ENCODE measurements around the gene WDR26. TPM values are rescaled to one million over a fixed set of nuclear protein-coding genes. Genes with fewer than 3 reads are reported as not detected.
A peak's percentile ranks its signal among the peaks of the same experiment; 100 is the strongest.

WDR26 gene
- total RNA-seq, 4 donors from 2014 or later, result 61.5 to 78.7 (median 71.9) TPM

DNA sequence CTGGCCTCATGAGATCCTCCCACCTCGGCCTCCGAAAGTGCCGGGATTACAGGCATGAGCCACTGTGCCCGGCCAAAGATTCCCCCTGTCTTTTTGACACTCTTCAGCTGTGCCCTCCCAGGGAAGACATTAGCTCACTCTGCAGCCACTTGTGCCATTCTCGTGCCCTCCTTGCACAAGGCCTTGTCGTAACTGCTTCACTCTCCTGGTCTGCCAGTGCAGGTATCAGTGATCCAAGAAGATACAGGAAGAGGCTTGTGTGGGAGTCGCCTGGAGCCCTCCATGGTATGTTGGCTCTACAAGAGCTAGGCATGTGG lies 22.0 kb upstream of the WDR26 start:
- H3K36me3 ChIP-seq, result no peaks in the 10 kb centered on the region
- no peak for DNase-seq (ENCODE audit: low spot score in 2 of 2)
- TF ChIP-seq, protein P1, sequence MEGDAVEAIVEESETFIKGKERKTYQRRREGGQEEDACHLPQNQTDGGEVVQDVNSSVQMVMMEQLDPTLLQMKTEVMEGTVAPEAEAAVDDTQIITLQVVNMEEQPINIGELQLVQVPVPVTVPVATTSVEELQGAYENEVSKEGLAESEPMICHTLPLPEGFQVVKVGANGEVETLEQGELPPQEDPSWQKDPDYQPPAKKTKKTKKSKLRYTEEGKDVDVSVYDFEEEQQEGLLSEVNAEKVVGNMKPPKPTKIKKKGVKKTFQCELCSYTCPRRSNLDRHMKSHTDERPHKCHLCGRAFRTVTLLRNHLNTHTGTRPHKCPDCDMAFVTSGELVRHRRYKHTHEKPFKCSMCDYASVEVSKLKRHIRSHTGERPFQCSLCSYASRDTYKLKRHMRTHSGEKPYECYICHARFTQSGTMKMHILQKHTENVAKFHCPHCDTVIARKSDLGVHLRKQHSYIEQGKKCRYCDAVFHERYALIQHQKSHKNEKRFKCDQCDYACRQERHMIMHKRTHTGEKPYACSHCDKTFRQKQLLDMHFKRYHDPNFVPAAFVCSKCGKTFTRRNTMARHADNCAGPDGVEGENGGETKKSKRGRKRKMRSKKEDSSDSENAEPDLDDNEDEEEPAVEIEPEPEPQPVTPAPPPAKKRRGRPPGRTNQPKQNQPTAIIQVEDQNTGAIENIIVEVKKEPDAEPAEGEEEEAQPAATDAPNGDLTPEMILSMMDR (IDR thresholded peaks at IDR 0.05), result no peak
- TF ChIP-seq EP300 (IDR thresholded peaks at IDR 0.05) (no peak), POLR2A (IDR thresholded peaks at IDR 0.05) (no peak)
- H3K27me3 ChIP-seq, result no peaks in the 10 kb centered on the region
- 90 to 91% methylated on average over 7 of the region's 7 CpGs for WGBS, 2 donors
- peak overlapping the region; percentile 62 to 95 (median 72) for H3K27ac ChIP-seq
- no peak overlapping the region for H3K4me3 ChIP-seq
- peaks cover 0 to 34% (median 8%) of the 10 kb centered on the region in 4 donors for H3K4me1 ChIP-seq
- no peaks in the 10 kb centered on the region for H3K9me3 ChIP-seq

DNA sequence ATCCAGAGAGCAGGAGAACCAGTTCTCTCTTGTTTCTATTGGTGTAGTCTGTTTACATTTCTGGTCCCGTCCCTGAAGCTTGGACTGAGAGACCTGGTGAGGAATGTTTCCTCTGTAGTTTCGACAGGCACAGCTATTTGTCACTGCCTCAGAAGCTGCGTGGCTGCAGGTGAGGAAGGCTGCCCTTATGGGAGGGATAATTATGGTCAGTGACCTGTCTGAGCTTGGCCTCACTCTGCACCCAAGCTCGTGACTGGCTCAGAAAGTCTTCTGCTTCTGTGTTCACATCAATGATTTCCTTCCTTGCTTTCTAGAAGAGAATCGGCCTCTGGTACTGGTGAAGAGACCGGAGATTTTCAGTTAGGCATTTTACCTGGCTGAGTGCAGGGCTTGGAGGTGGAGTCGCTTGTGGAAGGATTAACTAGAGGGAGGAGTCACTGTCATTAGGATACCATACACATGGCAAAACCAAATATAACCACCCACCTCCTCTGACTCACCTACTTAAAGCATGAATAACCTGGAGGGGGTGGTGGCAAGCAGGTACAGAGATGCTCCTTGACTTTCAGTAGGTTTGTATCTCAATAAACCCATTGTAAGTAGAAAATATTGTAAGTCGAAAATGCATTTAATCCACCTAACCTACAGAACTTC lies 19.9 kb upstream of the WDR26 start:
- WGBS, 2 donors, result 81 to 92% methylated on average over 8 of the region's 8 CpGs
- DNase-seq (ENCODE audit: low spot score in 2 of 2), result no peak
- Histone ChIP-seq H3K27ac (no peak overlapping the region), H3K4me3 (no peak overlapping the region), H3K27me3 (no peaks in the 10 kb centered on the region), H3K36me3 (no peaks in the 10 kb centered on the region), H3K9me3 (no peaks in the 10 kb centered on the region), H3K4me1 (peaks cover 0 to 32% (median 8%) of the 10 kb centered on the region in 4 donors)
- TF ChIP-seq, protein P1 (IDR thresholded peaks at IDR 0.05), result no peak
- no peak for TF ChIP-seq EP300 (IDR thresholded peaks at IDR 0.05)
- no peak for TF ChIP-seq POLR2A (IDR thresholded peaks at IDR 0.05)

DNA sequence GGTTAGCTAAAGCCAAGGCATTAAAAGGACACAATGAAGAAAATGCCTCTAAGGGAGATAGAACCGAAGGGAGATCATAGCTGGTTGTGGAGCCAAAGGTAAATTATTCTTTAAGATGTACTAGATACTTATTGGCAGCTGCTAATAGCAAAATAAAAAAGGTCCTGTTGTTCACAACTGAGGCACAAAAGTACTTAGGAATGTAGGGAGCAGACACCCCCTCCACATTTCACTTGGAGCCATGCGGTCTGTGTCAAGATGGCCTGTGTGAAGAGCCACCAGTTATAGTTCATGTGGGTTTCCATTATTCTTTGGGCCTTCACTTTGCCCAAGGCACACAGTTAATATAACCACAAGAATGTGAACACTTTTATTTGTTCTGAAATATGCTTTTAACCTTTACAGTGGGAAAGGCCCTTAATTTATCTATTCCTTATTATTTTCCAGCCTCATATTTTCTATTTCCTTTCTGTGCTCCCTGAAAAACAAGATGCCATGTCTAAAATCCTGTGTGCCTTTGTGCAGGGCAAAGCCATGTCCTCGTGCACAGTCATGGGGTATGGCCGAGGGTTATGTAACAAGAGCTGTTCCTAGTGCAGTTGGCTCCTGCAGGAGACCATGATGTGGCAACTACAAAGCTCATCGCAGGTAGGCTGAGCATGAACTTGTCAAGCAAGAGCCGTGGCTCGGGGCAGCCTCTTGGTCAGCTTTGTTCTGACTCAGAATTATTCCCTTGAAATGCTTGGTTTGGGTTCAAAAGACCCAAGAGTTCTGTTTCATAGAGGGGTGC lies 16.2 kb upstream of the WDR26 start:
- Histone ChIP-seq H3K36me3 (no peaks in the 10 kb centered on the region), H3K27me3 (no peaks in the 10 kb centered on the region), H3K4me3 (no peak overlapping the region), H3K27ac (no peak overlapping the region), H3K4me1 (peaks cover 0 to 10% (median 0%) of the 10 kb centered on the region in 4 donors), H3K9me3 (no peaks in the 10 kb centered on the region)
- no peak for DNase-seq (ENCODE audit: low spot score in 2 of 2)
- TF ChIP-seq EP300 (IDR thresholded peaks at IDR 0.05), result no peak
- TF ChIP-seq POLR2A (IDR thresholded peaks at IDR 0.05), result no peak
- TF ChIP-seq, protein P1 (IDR thresholded peaks at IDR 0.05), result no peak
- WGBS, 2 donors, result 90 to 91% methylated on average over 7 of the region's 7 CpGs

DNA sequence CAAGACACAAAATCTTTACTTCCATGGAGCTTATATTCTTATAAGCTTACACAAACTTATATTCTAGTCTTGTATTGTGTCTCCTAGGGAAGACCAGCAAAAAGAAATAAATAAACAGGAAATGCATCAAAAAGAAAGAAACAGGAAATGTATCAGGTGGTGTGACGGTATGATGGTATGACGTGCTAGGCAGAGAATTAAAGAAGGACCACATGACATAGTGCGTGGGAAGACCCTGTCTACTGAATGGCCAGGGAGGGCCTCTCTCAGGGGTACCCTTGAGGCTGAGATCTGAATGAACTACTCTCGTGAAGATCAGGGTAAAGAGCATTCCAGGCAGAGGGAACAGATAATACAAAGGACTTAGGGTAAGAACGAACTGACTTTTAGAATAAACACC lies 15.6 kb upstream of the WDR26 start:
- 66 to 71% methylated on average over 5 of the region's 5 CpGs for WGBS, 2 donors
- Histone ChIP-seq H3K4me1 (peaks cover 0 to 10% (median 0%) of the 10 kb centered on the region in 4 donors), H3K27me3 (no peaks in the 10 kb centered on the region), H3K36me3 (no peaks in the 10 kb centered on the region), H3K4me3 (no peak overlapping the region), H3K9me3 (no peaks in the 10 kb centered on the region), H3K27ac (no peak overlapping the region)
- no peak for DNase-seq (ENCODE audit: low spot score in 2 of 2)
- TF ChIP-seq POLR2A (IDR thresholded peaks at IDR 0.05), result no peak
- no peak for TF ChIP-seq EP300 (IDR thresholded peaks at IDR 0.05)
- TF ChIP-seq, protein P1 (IDR thresholded peaks at IDR 0.05), result no peak

DNA sequence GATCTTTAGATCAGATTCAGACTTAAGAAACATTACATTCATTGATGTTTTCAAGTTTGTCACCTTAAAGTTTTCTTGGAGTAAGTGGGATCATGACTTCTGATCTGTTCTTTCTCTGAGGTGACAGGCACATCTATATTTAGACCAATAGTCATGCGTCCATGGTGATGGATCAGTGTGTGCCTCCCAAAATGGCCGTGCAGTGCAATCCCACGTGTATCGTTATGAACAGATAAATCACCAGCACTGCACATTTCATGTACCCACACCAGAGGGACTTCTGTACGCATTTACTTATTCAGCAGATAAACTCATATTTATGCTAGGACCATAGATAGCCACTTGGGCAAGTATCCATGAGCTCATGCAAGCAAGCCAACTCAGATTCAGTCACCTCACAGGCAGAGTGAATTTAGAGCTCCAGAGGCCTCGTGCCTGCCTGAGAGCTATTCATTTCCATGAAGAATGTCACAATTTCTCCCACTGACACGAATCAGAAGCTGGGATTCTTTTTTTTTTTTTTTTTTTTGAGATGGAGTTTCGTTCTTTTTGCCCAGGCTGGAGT lies 13.9 kb upstream of the WDR26 start:
- WGBS, 2 donors, result 78 to 87% methylated on average over 8 of the region's 8 CpGs
- Histone ChIP-seq H3K4me1 (peaks cover 0 to 10% (median 0%) of the 10 kb centered on the region in 4 donors), H3K27me3 (no peaks in the 10 kb centered on the region), H3K4me3 (no peak overlapping the region), H3K36me3 (no peaks in the 10 kb centered on the region), H3K27ac (no peak overlapping the region), H3K9me3 (no peaks in the 10 kb centered on the region)
- TF ChIP-seq POLR2A (IDR thresholded peaks at IDR 0.05), result no peak
- no peak for TF ChIP-seq EP300 (IDR thresholded peaks at IDR 0.05)
- TF ChIP-seq, protein P1 (IDR thresholded peaks at IDR 0.05), result no peak
- no peak for DNase-seq (ENCODE audit: low spot score in 2 of 2)

Data from tibial nerve (tissue), 4 donors.